ENCODE data around the gene TTLL9. TPM values are rescaled to one million over a fixed set of nuclear protein-coding genes. Genes with fewer than 3 reads are reported as not detected.

Gene TTLL9
- total RNA-seq, 2 donors from 2014 or later: not detected

DNA sequence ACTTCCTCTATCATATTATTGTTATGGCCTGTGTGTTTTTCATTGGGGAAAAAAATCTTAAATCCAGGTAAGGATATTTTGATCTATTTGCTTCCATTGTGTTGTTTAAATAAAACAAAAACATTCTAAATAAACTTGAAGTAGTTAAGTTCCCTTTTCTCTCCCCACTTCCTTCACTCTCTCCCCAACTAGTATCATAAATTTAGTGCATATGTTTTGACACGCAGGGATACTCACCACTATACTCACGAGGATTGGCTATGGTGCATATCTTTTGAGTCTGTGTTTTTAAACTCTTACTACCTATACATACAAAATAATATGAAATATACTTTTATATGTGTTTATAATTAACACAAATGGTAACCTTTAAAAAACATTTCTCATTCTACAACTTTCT is 5.2 kb downstream of the TTLL9 start:
- TF ChIP-seq, protein P1, sequence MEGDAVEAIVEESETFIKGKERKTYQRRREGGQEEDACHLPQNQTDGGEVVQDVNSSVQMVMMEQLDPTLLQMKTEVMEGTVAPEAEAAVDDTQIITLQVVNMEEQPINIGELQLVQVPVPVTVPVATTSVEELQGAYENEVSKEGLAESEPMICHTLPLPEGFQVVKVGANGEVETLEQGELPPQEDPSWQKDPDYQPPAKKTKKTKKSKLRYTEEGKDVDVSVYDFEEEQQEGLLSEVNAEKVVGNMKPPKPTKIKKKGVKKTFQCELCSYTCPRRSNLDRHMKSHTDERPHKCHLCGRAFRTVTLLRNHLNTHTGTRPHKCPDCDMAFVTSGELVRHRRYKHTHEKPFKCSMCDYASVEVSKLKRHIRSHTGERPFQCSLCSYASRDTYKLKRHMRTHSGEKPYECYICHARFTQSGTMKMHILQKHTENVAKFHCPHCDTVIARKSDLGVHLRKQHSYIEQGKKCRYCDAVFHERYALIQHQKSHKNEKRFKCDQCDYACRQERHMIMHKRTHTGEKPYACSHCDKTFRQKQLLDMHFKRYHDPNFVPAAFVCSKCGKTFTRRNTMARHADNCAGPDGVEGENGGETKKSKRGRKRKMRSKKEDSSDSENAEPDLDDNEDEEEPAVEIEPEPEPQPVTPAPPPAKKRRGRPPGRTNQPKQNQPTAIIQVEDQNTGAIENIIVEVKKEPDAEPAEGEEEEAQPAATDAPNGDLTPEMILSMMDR (IDR thresholded peaks at IDR 0.05): no peak
- DNase-seq: no peak
- Histone ChIP-seq H3K27ac (no peak overlapping the region), H3K4me3 (no peak overlapping the region), H3K36me3 (no peaks in the 10 kb centered on the region), H3K9me3 (no peaks in the 10 kb centered on the region), H3K4me1 (no peaks in the 10 kb centered on the region), H3K27me3 (peaks cover 3% of the 10 kb centered on the region), H3K9ac (ENCODE audit: low read depth in 2 of 2, low read length in 2 of 2) (no peak overlapping the region)
- intact Hi-C loops (cut with DNase I): no loop called here

DNA sequence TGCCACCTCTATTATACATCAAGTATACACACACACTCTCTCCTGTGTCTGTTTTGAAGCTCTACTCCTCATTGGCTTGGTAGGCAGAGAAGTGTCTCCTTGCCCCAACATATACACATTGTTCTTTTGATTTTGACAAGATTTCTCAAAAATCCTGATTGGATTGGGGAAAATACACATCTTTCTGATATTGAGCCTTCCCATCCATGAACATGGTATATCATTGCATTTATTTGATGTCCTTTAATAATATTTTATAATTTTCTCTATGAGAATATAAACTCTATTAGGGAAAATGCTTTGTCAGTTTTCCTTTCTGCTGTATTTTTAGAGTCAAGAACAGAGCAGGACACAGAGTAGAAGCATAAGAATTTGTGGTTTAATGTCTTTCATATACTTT is 7.2 kb downstream of the TTLL9 start:
- Histone ChIP-seq H3K4me3 (no peak overlapping the region), H3K27me3 (no peaks in the 10 kb centered on the region), H3K9ac (ENCODE audit: low read depth in 2 of 2, low read length in 2 of 2) (no peak overlapping the region), H3K27ac (no peak overlapping the region), H3K9me3 (no peaks in the 10 kb centered on the region), H3K4me1 (no peaks in the 10 kb centered on the region), H3K36me3 (no peaks in the 10 kb centered on the region)
- DNase-seq: no peak
- TF ChIP-seq, protein P1 (IDR thresholded peaks at IDR 0.05): no peak
- intact Hi-C loops (cut with DNase I): no loop called here

DNA sequence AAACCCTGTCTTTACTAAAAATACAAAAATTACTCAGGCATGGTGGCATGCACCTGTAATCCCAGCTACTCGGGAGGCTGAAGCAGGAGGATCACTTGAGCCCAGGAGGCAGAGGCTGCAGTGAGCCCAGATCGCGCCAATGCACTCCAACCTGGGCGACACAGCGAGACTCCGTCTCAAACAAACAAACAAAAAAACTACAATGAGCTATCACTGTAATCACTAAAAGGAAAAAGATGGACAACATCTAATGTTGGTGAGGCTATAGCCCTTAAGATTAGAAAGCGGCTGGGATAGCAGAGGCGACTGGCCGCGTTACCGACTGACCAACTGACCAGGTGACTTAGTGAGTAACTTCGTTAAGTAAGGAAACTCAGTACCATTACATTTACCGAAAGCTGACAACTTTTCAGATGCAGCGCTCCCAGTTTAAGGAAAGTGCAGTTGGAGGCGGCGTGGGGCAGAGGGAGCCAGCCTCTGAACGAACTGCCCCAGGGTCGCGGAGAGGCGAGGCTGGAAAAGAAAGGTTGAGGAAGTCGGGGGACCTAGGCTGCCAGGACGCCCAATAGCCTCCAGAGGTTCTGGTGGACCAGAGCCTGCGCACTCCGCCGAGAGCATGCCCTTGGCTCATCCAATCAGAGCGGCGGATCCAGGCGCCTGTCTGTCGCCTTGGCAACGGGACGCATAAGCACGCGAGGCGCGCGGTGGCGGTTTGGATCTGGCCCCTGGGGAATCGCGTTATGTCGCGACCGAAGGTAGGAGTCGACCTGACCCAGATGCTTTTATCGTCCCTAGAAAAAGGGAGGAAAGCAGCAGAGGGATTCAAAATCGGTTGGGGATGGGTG is 8.9 kb downstream of the TTLL9 start:
- peak overlapping the region; percentile 63 to 76 for H3K9ac ChIP-seq (ENCODE audit: low read depth in 2 of 2, low read length in 2 of 2)
- no peaks in the 10 kb centered on the region for H3K4me1 ChIP-seq
- H3K9me3 ChIP-seq: no peaks in the 10 kb centered on the region
- DNase-seq: peak; percentile 91
- H3K4me3 ChIP-seq: peak overlapping the region; percentile 59
- TF ChIP-seq, protein P1 (IDR thresholded peaks at IDR 0.05): no peak
- peak overlapping the region; percentile 56 for H3K27ac ChIP-seq
- intact Hi-C loops (cut with DNase I): no loop called here
- no peaks in the 10 kb centered on the region for H3K36me3 ChIP-seq
- H3K27me3 ChIP-seq: no peaks in the 10 kb centered on the region

DNA sequence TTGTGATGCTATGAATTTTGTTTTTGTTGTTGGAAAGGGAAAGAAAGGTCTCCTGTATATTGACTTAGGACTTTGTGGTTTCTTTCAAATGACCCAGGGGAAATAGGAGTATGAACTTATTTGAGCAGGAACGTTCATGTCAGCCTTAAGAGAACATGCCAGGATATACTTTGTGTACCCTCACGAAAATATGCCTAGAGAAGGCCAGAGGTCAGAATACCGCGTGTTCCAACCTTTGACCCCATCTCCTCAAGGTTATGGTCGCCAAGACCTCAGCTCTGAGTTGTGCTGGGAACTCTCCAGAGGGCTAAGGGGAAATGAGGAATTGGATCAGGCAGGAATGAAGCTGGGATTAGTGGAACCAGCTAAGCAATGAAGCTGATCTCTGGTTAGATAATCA is 11.5 kb downstream of the TTLL9 start:
- H3K27me3 ChIP-seq: no peaks in the 10 kb centered on the region
- intact Hi-C loops (cut with DNase I): no loop called here

DNA sequence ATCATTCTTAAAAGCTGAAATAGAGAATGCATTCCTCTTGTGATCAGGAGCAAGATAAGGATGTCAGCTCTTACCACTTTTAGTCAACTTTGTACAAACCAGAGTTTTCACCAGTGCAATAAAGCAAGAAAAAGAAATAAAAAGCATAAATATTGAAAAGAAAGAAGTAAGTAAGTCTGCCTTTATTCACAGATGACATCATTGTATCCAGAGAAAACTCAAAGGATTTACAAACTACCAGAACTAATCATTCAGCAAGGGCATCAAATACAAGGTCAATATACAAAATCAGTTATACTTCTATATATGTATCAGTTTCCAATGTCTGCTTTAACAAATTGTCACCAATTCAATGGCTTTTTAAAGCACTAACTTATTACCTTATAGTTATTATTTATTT is 13.4 kb downstream of the TTLL9 start:
- no peak for DNase-seq
- Histone ChIP-seq H3K36me3 (no peaks in the 10 kb centered on the region), H3K4me3 (no peak overlapping the region), H3K9ac (ENCODE audit: low read depth in 2 of 2, low read length in 2 of 2) (no peak overlapping the region), H3K9me3 (no peaks in the 10 kb centered on the region), H3K27ac (no peak overlapping the region), H3K27me3 (no peaks in the 10 kb centered on the region), H3K4me1 (no peaks in the 10 kb centered on the region)
- intact Hi-C loops (cut with DNase I): no loop called here
- TF ChIP-seq, protein P1 (IDR thresholded peaks at IDR 0.05): no peak

More for the DNA sequence above, 11.5 kb downstream of the TTLL9 start:
- Histone ChIP-seq H3K36me3 (no peaks in the 10 kb centered on the region), H3K27ac (no peak overlapping the region), H3K9me3 (no peaks in the 10 kb centered on the region), H3K4me3 (no peak overlapping the region), H3K9ac (ENCODE audit: low read depth in 2 of 2, low read length in 2 of 2) (no peak overlapping the region), H3K4me1 (no peaks in the 10 kb centered on the region)
- DNase-seq: no peak
- TF ChIP-seq, protein P1 (IDR thresholded peaks at IDR 0.05): no peak
